ENCODE data around the gene F12.

F12 gene

GRCh38 chr5:177446200-177447065, 37.1 kb upstream of the F12 start, which contains the start of gene PRR7:
Gene PRR7, plus strand, starts transcription at chr5:177446814. Its CDS starts 8,254 bp downstream, at chr5:177455068.
- DNase-seq, result peak; percentile 17

- no peak for DNase-seq
These were observed 36.5 kb upstream of the F12 start for GRCh38 chr5:177445917-177446199.

- no peak for DNase-seq
These were observed 35.9 kb upstream of the F12 start for GRCh38 chr5:177445052-177445916.

GRCh38 chr5:177444106-177445051, 35.0 kb upstream of the F12 start:
- DNase-seq, result no peak

- no peak for DNase-seq
These were observed 34.0 kb upstream of the F12 start for GRCh38 chr5:177443144-177443983.

DNA sequence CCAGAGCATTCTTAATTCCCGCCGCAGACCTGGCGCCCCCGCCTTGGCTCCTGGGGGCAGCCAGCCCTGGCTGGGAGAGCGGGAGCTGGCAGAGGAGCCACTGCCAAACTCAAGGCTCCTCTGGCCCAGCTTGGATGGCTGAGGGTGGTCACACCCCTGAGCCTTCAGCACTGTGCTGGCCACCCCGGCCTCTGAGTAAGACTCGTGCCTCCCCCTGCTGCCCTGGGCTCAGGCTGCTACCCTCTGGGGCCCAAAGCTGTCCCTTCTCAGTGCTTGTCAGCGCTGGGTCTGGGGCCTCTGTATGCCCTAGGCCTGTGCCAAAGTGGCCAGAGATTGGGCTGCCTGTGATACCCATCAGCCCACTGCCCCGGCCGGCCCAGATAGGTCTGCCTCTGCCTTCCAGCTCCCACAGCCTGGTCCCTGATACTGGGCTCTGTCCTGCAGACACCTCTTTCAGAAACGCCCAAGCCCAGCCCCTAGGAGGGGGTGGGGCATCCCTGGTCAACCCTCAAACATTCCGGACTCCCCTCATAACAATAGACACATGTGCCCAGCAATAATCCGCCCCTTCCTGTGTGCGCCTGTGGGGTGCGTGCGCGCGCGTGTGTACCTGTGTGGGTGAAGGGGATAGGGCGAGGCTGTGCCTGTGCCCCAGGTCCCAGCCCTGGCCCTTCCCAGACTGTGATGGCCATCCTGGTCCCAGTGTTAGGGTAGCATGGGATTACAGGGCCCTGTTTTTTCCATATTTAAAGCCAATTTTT, 32.9 kb upstream of the F12 start:
- no peak for DNase-seq

GRCh38 chr5:177440990-177441780, 31.8 kb upstream of the F12 start:
- no peak for DNase-seq

GRCh38 chr5:177440211-177440989, 31.0 kb upstream of the F12 start:
- no peak for DNase-seq

DNA sequence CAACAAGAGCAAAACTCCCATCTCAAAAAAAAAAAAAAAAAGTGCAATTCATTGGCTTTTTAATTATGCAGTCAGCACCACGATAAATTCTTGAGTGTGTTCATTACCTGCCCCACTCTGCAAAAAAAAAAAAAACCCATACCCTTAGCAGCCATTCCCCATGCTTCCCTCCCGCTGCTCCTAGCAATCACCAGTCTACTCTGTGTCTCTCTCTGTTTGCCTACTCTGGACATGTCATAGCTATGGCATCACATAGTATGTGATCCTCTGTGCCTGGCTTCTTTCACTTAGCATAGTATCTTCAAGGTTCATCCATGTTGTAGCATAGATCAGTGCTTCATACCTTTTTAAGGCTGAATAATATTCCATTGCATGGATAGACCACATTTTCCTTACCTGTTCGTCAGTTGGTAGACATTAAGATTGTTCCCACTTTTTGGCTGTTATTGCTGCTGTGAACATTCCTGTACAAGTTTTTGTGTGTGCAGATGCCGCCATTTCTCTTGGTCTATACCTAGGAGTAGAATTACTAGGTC, 30.2 kb upstream of the F12 start:
- no peak for DNase-seq

DNA sequence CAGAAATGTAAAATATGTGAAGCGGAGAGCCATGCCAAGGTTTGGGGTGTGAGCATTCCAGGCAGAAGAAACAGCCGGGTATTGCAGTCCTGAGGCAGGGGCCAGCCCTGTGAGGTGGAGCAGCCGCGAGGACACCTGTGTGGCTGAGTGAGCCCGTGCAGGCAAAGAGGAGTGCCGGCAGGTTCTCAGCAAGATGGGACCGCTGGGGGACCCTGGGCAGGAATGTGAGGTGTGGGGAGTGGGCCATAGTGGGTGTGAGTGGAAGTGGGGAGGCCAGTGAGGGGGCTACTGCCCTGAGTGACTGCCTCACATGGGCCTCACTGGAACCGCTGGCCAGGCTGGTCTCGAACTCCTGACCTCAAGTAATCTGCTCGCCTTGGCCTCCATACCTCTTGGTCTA, 29.1 kb upstream of the F12 start:
- no peak for DNase-seq

DNA sequence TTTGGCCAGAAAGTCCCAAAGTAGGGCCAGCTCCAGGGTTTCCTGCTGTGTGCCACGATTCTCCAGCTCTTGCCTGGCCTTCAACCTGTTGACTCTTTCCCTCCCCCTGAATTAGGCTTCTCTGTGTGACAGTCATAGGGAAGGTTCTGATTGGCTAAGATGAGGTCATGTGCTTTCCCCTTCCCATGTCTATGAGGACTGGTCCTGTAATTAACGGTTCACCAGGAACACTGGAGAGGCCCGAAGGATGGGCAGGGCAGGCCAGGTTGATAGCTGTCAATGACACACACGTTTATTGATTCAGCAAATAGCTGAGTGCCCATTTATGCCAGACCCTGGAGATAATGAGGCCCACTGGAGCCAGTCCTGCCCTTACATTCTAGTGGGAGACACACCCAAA, 28.3 kb upstream of the F12 start:
- DNase-seq, result no peak

GRCh38 chr5:177435847-177436536, 26.6 kb upstream of the F12 start:
- no peak for DNase-seq

DNA sequence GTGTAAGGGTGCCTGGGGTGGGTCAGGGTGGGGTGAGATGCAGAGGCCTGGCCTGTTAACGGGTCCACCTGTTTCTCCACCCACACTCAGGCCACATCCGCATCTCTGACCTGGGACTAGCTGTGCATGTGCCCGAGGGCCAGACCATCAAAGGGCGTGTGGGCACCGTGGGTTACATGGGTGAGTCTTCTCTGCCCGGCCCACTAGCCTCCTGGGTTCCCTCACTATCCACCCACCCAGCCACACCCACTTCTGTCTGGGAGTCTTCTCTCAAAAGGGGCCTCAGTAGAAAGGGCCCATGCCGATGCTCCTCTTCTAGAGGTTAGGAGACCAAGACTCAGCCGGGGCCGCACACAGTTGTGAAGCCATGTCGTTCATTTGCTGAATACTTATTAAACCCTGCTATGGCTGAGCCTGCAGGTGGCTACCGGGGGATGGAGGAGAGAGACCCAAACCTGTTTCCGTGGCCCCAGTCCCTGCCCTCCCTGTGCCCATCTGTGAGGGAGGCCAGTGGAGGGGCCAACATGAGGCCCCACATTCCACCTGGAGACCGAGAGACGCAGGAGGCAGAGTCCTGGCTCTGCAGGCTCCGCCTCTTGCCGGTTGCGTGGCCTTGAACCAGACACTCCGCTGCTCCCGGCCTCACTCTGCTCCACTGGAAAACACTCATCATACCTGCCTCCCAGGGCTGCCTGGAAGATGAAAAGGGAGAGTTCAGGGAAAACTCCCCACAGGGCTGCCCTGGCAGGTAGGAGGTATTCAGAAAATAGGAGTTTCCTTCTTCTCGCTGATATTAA, 25.8 kb upstream of the F12 start:
- no peak for DNase-seq

DNA sequence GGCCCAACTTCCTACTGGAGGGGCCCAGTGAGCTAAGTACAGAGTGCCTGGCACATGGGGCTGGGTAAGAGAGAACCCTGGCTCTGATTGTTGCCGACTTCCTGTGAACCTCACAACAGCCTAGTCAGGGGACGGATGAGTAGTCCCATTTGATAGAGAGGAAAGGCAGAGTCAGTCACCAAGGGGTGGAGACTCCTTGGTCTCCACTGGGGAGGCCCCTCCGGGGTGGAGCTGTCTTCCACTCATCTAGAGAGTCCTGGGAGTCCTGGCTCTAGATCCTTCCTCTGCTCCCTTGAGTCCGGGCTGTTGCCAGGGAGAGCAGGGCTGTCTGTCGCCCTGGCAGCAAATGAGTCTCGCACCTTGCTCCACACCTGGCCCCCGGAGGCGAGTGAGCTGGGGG, 25.1 kb upstream of the F12 start:
- DNase-seq, result no peak

DNA sequence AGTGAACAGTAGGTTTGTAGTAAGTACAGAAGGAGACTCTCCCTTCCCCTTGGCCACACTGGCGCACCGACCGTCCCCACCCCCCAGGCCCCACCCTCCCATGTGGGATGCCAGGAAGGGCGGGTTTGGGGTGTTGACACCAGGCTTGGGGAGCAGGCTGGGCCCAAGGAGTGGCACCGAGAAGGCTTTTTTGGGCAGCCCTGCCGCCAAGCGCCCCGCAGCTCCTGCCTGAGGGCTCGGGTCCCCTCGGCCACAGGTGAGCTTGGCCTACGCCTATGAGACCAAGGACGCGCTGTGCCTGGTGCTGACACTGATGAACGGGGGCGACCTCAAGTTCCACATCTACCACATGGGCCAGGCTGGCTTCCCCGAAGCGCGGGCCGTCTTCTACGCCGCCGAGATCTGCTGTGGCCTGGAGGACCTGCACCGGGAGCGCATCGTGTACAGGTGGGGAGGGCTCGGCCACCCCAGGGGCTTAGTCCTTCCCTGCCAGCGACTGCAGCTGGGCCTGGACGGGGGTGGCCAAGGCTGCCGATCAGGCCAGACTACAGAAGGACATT, 24.4 kb upstream of the F12 start:
- no peak for DNase-seq

DNA sequence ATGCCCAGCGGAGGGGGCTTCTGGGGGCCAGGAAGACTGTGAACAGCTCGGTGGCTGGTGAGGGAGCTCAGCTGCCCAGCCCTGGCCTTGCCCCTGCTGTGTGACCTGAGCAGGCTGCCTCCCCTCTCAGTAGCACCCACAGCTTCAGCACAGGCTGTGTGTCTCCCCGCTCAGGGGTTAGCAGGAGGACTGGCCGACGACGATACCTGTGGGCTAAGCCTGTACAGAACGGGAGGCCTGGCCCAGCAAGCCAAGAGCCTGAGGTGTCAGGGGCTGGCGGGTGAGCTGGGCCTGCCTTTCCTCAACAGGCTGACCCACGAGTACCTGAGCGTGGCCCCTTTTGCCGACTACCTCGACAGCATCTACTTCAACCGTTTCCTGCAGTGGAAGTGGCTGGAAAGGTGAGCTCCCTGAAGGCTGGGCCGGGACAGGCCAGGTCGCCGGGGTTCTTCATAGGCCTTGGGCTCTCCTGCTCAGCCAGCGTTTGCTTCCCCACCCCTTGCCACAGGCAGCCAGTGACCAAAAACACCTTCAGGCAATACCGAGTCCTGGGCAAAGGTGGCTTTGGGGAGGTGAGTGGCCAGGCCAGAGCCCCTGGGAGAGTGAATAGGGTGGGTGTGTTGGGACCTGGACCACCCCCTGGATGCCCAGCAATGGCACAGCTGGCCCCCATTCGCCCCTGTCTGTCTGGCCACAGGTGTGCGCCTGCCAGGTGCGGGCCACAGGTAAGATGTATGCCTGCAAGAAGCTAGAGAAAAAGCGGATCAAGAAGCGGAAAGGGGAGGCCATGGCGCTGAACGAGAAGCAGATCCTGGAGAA, 23.7 kb upstream of the F12 start:
- DNase-seq, result no peak

Data from NCI-H1436 (cell line).